Hepatocyte (in vitro differentiated cells): ENCODE results near the gene ARSB. TPM values are rescaled to one million over a fixed set of nuclear protein-coding genes. Genes with fewer than 3 reads are reported as not detected.

Source experiments
- DNase-seq: peaks from one replicate; pipeline ENCODE4 v3.0.0-alpha.2; 2016; ENCODE audit warnings: low spot score
- H2AFZ ChIP-seq: fragments of 200-600 bp; sonication (generic); 2 replicates; pipeline ENCODE4 v1.6.0; 2016; ENCODE audit warnings: antibody characterized with exemption, mild to moderate bottlenecking
- H3K27ac ChIP-seq: fragments of 200-600 bp; sonication (generic); 2 replicates; pipeline ENCODE4 v1.5.1; 2016; ENCODE audit warnings: mild to moderate bottlenecking
- H3K27me3 ChIP-seq: fragments of 200-600 bp; sonication (generic); 2 replicates; pipeline ENCODE4 v1.6.1; 2016
- H3K36me3 ChIP-seq: fragments of 200-600 bp; sonication (generic); replicated peaks from 2 replicates; pipeline ENCODE4 v1.5.1; 2016; ENCODE audit warnings: low read depth; ENCODE audit not compliant: insufficient read depth
- H3K4me1 ChIP-seq: fragments of 200-600 bp; sonication (generic); 2 replicates; pipeline ENCODE4 v1.5.1; 2016; ENCODE audit warnings: mild to moderate bottlenecking, moderate library complexity; ENCODE audit not compliant: insufficient read depth
- H3K4me2 ChIP-seq: fragments of 200-600 bp; sonication (generic); 2 replicates; pipeline ENCODE4 v1.6.0; 2016
- H3K4me3 ChIP-seq: fragments of 200-600 bp; sonication (generic); 2 replicates; pipeline ENCODE4 v1.5.1; 2016; ENCODE audit warnings: mild to moderate bottlenecking
- H3K79me2 ChIP-seq: fragments of 200-600 bp; sonication (generic); 2 replicates; pipeline ENCODE4 v1.6.0; 2017; ENCODE audit warnings: mild to moderate bottlenecking
- H3K9me2 ChIP-seq: fragments of 200-600 bp; sonication (generic); replicated peaks from 2 replicates; pipeline ENCODE4 v1.6.0; 2017; ENCODE audit warnings: mild to moderate bottlenecking; ENCODE audit not compliant: insufficient read depth
- H3K9me3 ChIP-seq: fragments of 200-600 bp; sonication (generic); 2 replicates; pipeline ENCODE4 v1.5.1; 2016; ENCODE audit warnings: low read depth, mild to moderate bottlenecking
- H4K20me1 ChIP-seq: fragments of 200-600 bp; sonication (generic); 2 replicates; pipeline ENCODE4 v1.6.0; 2016; ENCODE audit warnings: mild to moderate bottlenecking; ENCODE audit not compliant: insufficient read depth, poor library complexity, severe bottlenecking
- EZH2 ChIP-seq: fragments of 200-600 bp; sonication (generic); IDR thresholded peaks from 2 replicates; pipeline ENCODE4 v1.6.1; 2016; ENCODE audit warnings: antibody characterized with exemption, mild to moderate bottlenecking, borderline replicate concordance
- EZH2phosphoT487 ChIP-seq: fragments of 200-600 bp; sonication (generic); IDR thresholded peaks from one replicate; pipeline ENCODE4 v1.6.1; 2018; ENCODE audit warnings: antibody characterized with exemption, mild to moderate bottlenecking, low read depth, moderate library complexity; ENCODE audit not compliant: unreplicated experiment, severe bottlenecking
- WGBS: methylation state at CpG from one replicate; pipeline ENCODE4 v1.1.6; 2016; ENCODE audit warnings: low lambda C conversion rate; ENCODE audit errors: missing lambda C conversion rate; 5-methylcytosine and 5-hydroxymethylcytosine counted together
- polyA plus RNA-seq: library from polyadenylated mRNA; unstranded; fragments of >200 nt; fragmentation: Nextera tagmentation; extraction: Ambion mirVana; gene quantifications from 2 replicates; pipeline ENCODE4 v1.2.1, GENCODE V29; 2016
- total RNA-seq: library from RNA; depleted of rRNA; stranded (reverse); fragments of >200 nt; gene quantifications from 2 replicates; pipeline ENCODE4 v1.2.3, GENCODE V29; 2014
- TF ChIP-seq, protein P1 (sequence below): fragments of 200-600 bp; sonication (generic); IDR thresholded peaks from 2 replicates; pipeline ENCODE4 v1.5.1; 2016; ENCODE audit warnings: antibody characterized with exemption, mild to moderate bottlenecking; ENCODE audit not compliant: poor library complexity

ARSB gene
- total and polyA plus RNA-seq, 2 experiments from 2014 or later: 13.5 to 19.8 TPM

DNA sequence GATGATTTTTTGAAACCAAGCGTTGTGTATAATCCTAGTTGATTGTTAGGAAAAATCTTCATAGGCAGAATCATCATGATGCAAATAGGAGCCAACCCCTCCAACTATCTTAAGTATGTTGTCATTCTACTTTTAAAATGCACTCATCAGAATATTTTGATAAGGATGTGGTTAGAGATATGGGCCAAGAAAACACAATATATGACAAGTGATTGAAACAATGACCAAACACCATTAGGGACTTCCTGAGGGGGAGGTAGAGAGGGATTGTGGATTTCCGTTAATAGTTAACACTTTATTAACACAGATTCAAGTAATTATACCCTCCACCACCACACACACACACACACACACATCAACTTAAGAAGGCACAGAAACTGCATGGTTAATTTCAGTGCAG is 143.3 kb downstream of the ARSB start:
- TF ChIP-seq, protein P1, sequence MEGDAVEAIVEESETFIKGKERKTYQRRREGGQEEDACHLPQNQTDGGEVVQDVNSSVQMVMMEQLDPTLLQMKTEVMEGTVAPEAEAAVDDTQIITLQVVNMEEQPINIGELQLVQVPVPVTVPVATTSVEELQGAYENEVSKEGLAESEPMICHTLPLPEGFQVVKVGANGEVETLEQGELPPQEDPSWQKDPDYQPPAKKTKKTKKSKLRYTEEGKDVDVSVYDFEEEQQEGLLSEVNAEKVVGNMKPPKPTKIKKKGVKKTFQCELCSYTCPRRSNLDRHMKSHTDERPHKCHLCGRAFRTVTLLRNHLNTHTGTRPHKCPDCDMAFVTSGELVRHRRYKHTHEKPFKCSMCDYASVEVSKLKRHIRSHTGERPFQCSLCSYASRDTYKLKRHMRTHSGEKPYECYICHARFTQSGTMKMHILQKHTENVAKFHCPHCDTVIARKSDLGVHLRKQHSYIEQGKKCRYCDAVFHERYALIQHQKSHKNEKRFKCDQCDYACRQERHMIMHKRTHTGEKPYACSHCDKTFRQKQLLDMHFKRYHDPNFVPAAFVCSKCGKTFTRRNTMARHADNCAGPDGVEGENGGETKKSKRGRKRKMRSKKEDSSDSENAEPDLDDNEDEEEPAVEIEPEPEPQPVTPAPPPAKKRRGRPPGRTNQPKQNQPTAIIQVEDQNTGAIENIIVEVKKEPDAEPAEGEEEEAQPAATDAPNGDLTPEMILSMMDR: no peak
- no peak for TF ChIP-seq EZH2phosphoT487
- H3K9me2 ChIP-seq: no peaks in the 10 kb centered on the region
- no peaks in the 10 kb centered on the region for H4K20me1 ChIP-seq
- DNase-seq: no peak
- H3K79me2 ChIP-seq: no peaks in the 10 kb centered on the region
- no peaks in the 10 kb centered on the region for H3K36me3 ChIP-seq
- H3K27ac ChIP-seq: no peak overlapping the region
- no peak overlapping the region for H3K4me2 ChIP-seq
- H2AFZ ChIP-seq: no peak overlapping the region
- no peak overlapping the region for H3K4me3 ChIP-seq
- H3K9me3 ChIP-seq: no peaks in the 10 kb centered on the region
- no peaks in the 10 kb centered on the region for H3K4me1 ChIP-seq
- 84% methylated on average over 2 of the region's 2 CpGs for WGBS
- no peaks in the 10 kb centered on the region for H3K27me3 ChIP-seq

DNA sequence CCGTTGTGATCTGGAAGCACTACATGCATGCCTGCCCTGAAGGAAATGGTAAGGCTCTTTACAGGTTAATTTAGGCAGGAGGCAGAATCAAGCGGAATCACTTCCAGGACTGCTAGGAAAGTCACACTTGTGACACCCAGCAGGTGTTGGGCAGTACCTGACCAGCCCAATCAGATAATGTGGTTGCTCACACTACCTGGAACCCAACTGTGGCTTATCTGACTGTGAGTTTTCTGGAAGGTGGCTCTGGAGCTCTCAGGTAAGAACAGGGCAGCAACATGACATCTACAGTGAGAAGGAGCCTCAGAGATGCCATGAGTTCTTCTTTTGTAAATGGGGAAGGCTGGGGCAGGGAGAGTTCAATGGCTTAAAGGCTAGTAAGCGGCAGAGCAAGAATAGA is 146.4 kb downstream of the ARSB start:
- Histone ChIP-seq H3K9me2 (no peaks in the 10 kb centered on the region), H3K4me3 (no peak overlapping the region), H2AFZ (no peak overlapping the region), H4K20me1 (no peaks in the 10 kb centered on the region), H3K27ac (no peak overlapping the region), H3K9me3 (no peaks in the 10 kb centered on the region), H3K4me2 (no peak overlapping the region), H3K4me1 (no peaks in the 10 kb centered on the region), H3K79me2 (no peaks in the 10 kb centered on the region), H3K36me3 (no peaks in the 10 kb centered on the region), H3K27me3 (no peaks in the 10 kb centered on the region)
- DNase-seq: no peak
- TF ChIP-seq EZH2 (no peak), EZH2phosphoT487 (no peak)
- TF ChIP-seq, protein P1: no peak
- 92% methylated on average over 3 of the region's 3 CpGs for WGBS

DNA sequence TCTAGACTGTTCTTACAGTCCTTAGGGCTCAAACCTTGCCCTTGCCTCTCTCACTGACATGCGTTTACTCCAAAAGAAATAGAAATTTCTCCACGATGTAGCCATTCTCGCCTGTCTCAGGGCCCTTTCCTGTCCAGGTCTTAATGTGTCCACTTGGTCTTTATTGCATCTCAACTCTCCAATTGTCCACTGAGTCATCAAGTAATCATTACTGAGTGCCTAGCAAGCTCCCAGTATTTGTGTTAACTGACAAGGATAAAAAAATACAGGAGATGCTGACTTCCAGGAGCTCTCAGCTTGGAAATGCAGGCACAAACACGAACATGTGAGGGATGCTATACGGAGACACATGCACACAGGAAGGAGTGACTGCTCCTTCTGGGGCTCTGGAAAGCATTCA is 147.3 kb downstream of the ARSB start:
- no peaks in the 10 kb centered on the region for H3K36me3 ChIP-seq
- H3K9me2 ChIP-seq: no peaks in the 10 kb centered on the region
- no peak overlapping the region for H2AFZ ChIP-seq
- H3K79me2 ChIP-seq: no peaks in the 10 kb centered on the region
- no peak for TF ChIP-seq EZH2
- TF ChIP-seq, protein P1: no peak
- no peak for TF ChIP-seq EZH2phosphoT487
- no peak for DNase-seq
- H3K4me1 ChIP-seq: no peaks in the 10 kb centered on the region
- WGBS: 93% methylated on average over 5 of the region's 5 CpGs
- no peaks in the 10 kb centered on the region for H3K27me3 ChIP-seq
- no peak overlapping the region for H3K4me3 ChIP-seq
- H4K20me1 ChIP-seq: no peaks in the 10 kb centered on the region
- H3K4me2 ChIP-seq: no peak overlapping the region
- no peaks in the 10 kb centered on the region for H3K9me3 ChIP-seq
- H3K27ac ChIP-seq: no peak overlapping the region

GRCh38 chr5:78835176-78835575 is 149.9 kb downstream of the ARSB start:
- no peaks in the 10 kb centered on the region for H3K79me2 ChIP-seq
- H2AFZ ChIP-seq: no peak overlapping the region
- no peak for DNase-seq
- H3K4me2 ChIP-seq: no peak overlapping the region
- no peaks in the 10 kb centered on the region for H3K4me1 ChIP-seq
- 84% methylated on average over 9 of the region's 9 CpGs for WGBS
- no peaks in the 10 kb centered on the region for H3K9me3 ChIP-seq
- H3K36me3 ChIP-seq: no peaks in the 10 kb centered on the region
- H3K27ac ChIP-seq: no peak overlapping the region
- no peaks in the 10 kb centered on the region for H3K9me2 ChIP-seq
- no peaks in the 10 kb centered on the region for H4K20me1 ChIP-seq
- TF ChIP-seq EZH2phosphoT487 (no peak), EZH2 (no peak)
- TF ChIP-seq, protein P1: no peak
- no peak overlapping the region for H3K4me3 ChIP-seq
- H3K27me3 ChIP-seq: no peaks in the 10 kb centered on the region
